Left lobe of liver (tissue), 2 donors: ENCODE data around the gene CLK3. TPM values are rescaled to one million over a fixed set of nuclear protein-coding genes. Genes with fewer than 3 reads are reported as not detected.
"Not testable (repeated sequence)": the region's sequence is repeated elsewhere in the genome, so short reads cannot be mapped to it uniquely, and the experiment has no call there.

ENCODE experiments used
- ATAC-seq: fragments of 200-7000 bp; cut with Tn5 transposase; one replicate; pipeline ENCODE4 v1.9.1; 2020; ENCODE audit warnings: mild to moderate bottlenecking, moderate library complexity
- DNase-seq: peaks from one replicate; pipeline ENCODE4 v3.0.0-alpha.2; 2020; ENCODE audit warnings: low spot score
- total RNA-seq: library from RNA; stranded (reverse); gene quantifications from one replicate; pipeline ENCODE4 v1.2.1, GENCODE V29; 2021
- donor health status: DM: no; HTN: no; CAD: no; lungs with moderate emphysema.
- donor health status: DM: no; HTN: yes; CAD: no.

The CLK3 gene
- total RNA-seq, 1 donor from 2014 or later = 32.3 TPM

DNA sequence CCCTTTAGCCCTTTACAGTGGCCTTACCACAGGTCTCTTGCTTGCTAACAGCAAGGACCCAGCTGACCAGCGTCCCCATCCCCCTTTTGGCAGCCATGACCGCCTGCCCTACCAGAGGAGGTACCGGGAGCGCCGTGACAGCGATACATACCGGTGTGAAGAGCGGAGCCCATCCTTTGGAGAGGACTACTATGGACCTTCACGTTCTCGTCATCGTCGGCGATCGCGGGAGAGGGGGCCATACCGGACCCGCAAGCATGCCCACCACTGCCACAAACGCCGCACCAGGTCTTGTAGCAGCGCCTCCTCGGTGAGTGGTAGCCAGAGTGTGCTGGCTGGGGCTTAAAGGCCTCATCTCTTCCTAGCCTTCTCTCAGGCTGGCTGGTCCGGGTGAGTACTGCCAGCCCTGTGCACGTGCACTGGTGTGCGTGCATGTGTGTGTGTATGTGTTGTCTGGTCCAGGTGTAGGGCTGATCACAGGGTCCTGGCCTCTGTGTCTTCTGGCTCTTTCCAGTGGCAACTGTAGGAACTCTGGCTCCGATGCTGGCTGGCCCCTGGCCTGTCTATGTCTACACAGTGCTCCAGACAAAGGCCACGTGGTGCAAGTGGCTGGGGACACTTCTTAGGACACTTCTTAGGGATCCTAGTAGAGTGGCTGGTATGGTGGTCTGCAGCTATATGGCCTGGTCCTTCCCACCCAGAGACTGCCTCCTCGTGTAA lies 4.4 kb downstream of the CLK3 start:
- ATAC-seq (no peak), DNase-seq (no peak)

GRCh38 chr15:74620636-74621545 lies 5.3 kb downstream of the CLK3 start:
- ATAC-seq = peak; percentile 85
- DNase-seq = peak; percentile 93

DNA sequence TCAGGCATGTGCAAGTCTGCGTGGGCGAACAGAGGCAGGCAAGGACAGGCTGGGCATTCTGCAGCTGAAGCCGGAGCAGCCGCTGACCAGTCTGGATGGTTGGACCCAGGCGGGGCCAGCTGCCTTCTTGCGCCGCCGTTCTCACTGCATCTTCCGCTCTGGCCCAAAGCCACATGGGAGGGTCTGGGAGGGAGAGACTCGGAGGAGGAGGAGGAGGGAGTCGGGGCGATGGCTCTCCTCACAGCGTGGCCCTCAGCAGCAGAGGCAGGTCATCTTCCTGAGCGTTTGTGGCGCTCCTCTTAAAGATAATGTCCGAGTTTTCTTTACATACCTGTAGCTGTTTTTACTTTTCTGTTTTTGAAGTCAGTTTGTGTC lies 5.9 kb downstream of the CLK3 start:
- no peak for ATAC-seq

DNA sequence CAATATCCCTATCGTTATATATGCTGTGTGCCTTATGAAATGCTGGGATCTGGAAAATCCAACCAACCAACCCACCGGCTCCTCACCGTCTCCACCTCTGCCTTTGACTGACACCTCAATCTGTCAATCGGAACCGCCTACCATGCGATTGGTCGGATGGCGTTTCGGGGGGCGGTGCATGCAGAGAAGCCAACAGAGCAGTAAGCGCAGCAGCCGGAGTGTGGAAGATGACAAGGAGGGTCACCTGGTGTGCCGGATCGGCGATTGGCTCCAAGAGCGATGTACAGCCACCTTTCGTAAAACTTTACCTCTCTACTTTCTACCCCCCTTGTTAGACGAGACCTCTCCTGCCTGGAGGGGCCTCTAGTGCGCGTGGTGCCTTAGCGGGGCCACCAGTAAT lies 6.3 kb downstream of the CLK3 start:
- ATAC-seq (no peak), DNase-seq (no peak)

More for the DNA sequence above, 5.9 kb downstream of the CLK3 start:
- DNase-seq = no peak

DNA sequence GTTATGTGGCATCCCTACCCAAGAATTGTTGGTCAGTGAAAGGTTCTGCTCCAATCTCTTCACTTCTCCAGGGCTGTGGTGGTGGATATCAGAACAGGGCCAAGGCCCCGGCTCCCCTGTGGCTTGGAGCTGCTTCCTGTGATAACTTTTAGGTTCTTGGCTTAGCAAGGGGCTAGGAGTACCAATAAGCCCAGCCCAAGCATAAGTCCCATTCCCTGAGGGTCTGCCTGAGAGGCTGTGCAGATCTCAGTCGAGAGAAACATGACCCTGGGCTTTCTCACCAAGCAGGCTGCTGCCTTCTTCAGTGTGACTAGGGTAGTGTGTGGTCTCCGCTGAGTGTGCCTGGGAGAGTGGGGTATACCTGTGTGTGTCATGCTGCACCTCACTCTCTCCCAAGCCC lies 7.1 kb downstream of the CLK3 start:
- ATAC-seq (no peak), DNase-seq (no peak)

DNA sequence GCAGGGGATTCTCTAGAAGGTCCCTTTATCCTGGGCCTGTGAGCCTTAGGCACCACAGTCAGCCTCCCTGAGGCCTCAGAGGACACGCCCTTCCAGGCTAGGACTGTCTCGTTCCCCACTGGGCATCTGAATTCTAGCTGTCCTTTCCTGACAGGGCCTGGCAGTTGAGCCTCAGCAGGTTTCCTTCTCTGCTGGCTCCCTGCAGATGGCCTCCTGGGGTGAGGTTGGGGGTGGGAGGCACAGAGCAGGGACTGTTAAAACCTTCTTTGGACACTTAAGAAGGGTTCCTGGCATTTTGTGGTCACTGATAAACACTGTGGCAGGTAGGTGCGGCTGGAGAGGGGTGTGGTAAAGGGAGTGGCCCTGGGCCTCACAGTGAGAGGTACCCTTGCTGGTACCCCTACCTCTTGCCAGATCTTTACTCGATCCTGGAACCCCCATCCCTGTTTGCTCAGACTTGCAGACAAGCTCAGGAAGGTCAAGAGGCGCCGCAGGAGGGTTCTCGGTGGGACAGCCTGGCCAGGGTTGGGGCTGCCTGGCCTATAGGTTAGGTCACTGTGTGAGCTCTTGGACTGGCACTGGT lies 8.5 kb downstream of the CLK3 start:
- ATAC-seq = no peak
- DNase-seq = no peak

DNA sequence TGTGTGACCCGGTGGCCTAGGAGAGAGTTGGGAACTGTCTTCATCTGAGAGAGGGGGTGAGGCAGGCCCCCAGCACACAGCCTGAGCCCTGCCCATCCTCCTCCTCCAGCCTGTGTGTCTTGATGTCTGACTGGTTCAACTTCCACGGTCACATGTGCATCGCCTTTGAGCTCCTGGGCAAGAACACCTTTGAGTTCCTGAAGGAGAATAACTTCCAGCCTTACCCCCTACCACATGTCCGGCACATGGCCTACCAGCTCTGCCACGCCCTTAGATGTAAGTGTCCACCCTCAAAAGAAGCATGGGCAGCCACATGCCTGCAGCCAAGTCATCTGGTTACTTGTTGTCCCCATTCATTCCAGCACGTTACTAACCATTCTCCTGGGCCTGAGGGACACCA lies 10.1 kb downstream of the CLK3 start:
- ATAC-seq (no peak), DNase-seq (no peak)

DNA sequence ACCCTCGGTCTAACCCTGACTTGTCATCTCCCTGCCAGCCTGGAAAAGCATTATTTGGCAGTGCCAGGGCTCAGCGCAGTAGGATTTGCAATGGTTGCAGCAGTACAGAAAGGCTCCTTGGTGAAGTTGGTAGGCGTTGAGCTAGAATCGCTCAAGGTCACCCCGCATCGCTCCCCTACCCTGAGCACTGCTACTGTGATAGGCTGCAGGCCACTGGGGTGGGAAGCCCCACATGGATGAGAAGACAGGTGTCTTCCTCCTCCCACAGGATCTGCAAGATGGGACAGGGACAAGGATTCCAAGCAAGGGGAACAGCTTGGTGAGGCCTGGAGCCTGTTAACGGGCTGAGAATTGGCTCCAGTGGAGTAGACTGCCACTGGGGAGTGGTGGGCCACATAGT lies 10.7 kb downstream of the CLK3 start:
- no peak for ATAC-seq
- no peak for DNase-seq

GRCh38 chr15:74626752-74627692 lies 11.4 kb downstream of the CLK3 start:
- DNase-seq (no peak), ATAC-seq (no peak)

DNA sequence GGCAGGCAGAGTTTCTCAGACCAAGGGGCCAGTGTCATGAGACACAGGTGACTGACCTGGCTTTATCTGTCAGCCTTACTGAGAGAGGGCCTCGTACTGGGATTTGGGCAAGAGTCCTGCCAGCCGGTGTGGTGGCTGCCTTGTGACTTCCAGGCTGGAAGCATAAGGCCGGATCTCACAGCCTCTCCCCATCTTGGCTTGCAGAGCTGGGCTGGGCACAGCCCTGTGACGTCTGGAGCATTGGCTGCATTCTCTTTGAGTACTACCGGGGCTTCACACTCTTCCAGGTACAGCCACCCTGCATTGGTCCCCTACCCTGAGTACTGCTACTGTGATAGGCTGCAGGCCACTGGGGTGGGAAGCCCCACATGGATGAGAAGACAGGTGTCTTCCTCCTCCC lies 12.1 kb downstream of the CLK3 start:
- DNase-seq (no peak), ATAC-seq (no peak)

DNA sequence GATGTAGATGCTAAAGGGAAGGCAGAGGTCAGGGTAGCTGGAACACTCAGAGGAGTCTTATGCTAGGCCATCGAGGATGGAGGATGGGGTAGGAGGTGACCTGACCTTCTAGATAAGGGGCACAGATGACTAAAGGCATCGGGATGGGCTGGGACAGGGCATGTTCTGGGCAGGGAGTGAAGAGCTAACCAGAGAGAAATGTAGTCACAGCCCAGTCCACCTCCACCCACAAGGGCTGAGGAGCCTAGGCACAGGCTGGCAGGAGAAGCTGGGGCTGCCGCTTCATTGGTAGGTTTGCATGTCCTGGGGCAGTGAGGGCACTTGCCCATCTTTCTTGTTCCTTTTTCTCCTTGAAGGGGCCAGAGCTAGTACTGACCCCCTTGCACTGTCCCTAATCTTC lies 12.6 kb downstream of the CLK3 start:
- no peak for DNase-seq
- ATAC-seq = no peak

DNA sequence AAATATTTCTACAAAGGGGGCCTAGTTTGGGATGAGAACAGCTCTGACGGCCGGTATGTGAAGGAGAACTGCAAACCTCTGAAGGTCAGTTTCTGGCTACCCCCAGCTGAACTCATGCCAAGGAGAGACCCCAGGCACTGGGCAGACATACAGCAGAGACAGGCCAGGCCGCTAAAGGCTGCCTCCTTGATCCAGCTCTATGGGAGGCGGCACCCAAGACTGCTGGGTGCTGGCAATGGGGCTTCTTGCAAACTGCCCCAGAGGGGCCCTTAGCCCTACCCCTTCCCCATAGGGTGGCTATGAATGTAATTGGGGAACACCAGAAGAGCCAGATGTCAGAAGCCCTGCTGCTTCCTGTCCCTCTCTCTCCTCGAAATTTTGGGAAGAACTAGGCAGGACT lies 13.3 kb downstream of the CLK3 start:
- no peak for ATAC-seq
- DNase-seq = no peak

DNA sequence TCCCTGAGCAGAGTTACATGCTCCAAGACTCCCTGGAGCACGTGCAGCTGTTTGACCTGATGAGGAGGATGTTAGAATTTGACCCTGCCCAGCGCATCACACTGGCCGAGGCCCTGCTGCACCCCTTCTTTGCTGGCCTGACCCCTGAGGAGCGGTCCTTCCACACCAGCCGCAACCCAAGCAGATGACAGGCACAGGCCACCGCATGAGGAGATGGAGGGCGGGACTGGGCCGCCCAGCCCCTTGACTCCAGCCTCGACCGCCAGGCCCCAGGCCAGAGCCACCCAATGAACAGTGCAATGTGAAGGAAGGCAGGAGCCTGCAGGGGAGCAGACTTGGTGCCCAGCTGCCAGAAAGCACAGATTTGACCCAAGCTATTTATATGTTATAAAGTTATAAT lies 14.1 kb downstream of the CLK3 start:
- not testable (repeated sequence) for ATAC-seq, DNase-seq

DNA sequence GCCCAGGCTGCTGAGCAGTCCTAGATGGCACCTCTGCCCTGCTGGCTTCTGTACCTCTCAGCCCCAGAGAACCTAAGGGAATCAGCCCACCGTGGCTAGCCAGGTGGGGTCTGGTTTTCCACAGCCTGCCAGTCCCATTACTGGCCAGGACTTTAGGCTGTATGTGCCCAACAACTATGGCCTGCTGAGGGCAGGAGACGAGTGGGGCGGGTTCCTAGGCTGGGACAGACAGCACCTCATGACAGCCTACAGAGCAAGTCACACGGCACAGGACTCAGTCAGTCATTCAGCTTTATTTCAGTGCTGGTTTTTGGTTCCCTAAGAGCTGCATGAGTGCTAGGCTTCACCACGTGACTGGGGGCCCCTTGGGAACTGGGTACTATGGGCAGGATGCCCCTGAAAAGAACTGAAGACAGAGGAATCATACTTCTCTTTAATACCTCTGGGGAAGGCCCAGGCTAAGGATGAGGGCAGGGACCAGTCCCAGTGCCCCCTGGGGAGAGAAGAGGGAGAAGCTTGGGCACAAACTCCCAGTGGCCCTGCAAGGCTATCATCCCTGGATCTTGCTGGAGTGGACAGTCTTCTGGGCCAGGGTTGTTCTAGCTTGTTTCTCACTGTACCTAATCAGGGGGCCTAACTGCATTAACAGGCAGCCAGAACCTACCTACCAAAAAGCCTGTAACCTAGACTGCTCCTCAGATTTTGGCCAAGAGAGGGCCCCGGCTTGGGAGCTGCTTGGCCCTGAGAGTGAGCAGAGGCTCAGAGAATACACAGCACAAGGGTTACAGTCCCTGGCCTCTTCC lies 14.8 kb downstream of the CLK3 start:
- no peak for DNase-seq
- ATAC-seq = no peak

GRCh38 chr15:74631087-74631385 lies 15.4 kb downstream of the CLK3 start:
- DNase-seq = no peak
- ATAC-seq = peak; percentile 9

- peak; percentile 74 for DNase-seq
Measured at GRCh38 chr15:74631408-74631807, 15.8 kb downstream of the CLK3 start.

DNA sequence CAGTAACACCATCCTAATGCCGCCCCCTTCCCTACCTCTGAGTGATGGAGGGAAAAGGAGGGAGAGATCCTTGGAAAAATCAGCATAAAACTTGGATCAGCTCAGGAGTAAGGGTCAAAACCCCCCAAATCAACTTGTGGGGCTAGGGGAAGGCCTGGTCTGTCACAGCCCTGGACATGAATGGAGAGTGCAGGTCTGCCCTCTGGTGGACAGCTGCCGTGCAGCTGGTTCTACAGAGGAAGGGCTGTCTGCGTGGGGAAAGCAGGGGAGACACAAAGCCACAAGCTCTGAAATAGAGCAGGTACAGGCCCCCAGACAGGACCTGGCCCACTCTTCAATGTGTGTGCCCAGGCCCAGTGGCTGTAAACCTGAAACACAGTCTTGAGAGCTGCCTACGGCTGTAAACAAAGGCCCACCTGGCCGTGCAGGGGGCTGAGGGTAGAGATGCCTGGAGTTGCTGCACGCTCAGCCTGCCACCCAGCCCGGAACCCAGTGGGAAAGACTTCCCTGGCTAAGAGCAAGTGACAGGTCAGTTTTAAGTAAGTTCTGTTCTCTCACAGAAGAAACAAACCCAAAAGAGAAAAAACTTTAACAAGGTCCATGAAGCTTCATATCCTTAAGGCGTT lies 16.4 kb downstream of the CLK3 start:
- DNase-seq = no peak
- peak; percentile 75 for ATAC-seq

More at GRCh38 chr15:74631408-74631807, 15.8 kb downstream of the CLK3 start:
- ATAC-seq = peak; percentile 81

GRCh38 chr15:74632601-74633000 lies 17.0 kb downstream of the CLK3 start:
- DNase-seq (no peak), ATAC-seq (no peak)

DNA sequence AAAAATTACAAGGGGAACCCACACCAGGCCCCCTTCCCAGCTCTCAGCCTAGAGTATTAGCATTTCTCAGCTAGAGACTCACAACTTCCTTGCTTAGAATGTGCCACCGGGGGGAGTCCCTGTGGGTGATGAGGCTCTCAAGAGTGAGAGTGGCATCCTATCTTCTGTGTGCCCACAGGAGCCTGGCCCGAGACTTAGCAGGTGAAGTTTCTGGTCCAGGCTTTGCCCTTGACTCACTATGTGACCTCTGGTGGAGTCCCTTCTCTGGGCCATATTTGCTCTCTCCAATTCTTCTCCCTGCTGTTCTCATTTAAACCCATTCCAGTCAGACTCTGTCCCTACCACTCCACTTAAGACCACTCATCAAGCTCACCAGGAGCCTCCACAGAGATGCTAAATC lies 18.1 kb downstream of the CLK3 start:
- no peak for DNase-seq
- ATAC-seq = no peak

- peak; percentile 63 for DNase-seq
- ATAC-seq = peak; percentile 72
Measured at GRCh38 chr15:74635228-74635627, 19.6 kb downstream of the CLK3 start.
